ENCODE results near the gene PSMB11.

Gene PSMB11

GRCh38 chr14:23030936-23031335, 11.1 kb upstream of the PSMB11 start:
- Histone ChIP-seq H3K9me3 (ENCODE audit: control insufficient read depth, insufficient read depth, low read length) (no peaks in the 10 kb centered on the region), H3K4me1 (ENCODE audit: control insufficient read depth, low read length) (peaks cover 19% of the 10 kb centered on the region), H3K79me2 (ENCODE audit: control insufficient read depth, low read length) (peaks cover 50% of the 10 kb centered on the region), H3K36me3 (ENCODE audit: control insufficient read depth, low read length) (peaks cover 60% of the 10 kb centered on the region), H3K9me2 (replicated peaks; ENCODE audit: control insufficient read depth, low read length) (no peaks in the 10 kb centered on the region), H3K4me3 (ENCODE audit: low read length) (no peak overlapping the region), H3K27me3 (ENCODE audit: control insufficient read depth, low read length) (no peaks in the 10 kb centered on the region), H3F3A (ENCODE audit: control insufficient read depth, insufficient read depth) (no peaks in the 10 kb centered on the region), H3K4me2 (ENCODE audit: low read length) (no peak overlapping the region), H3K27ac (ENCODE audit: low read depth, low read length) (no peak overlapping the region), H4K20me1 (ENCODE audit: control insufficient read depth, insufficient read depth, low read depth, low read length) (no peaks in the 10 kb centered on the region)
- TF ChIP-seq EZH2phosphoT487 (IDR thresholded peaks at IDR 0.05; ENCODE audit: borderline replicate concordance, low read length) (no peak), CTCF (IDR thresholded peaks at IDR 0.05; ENCODE audit: low read depth, low read length, poor library complexity, severe bottlenecking) (no peak)

- peaks cover 50% of the 10 kb centered on the region for H3K79me2 ChIP-seq (ENCODE audit: control insufficient read depth, low read length)
- H3K36me3 ChIP-seq (ENCODE audit: control insufficient read depth, low read length), result peaks cover 48% of the 10 kb centered on the region
- TF ChIP-seq CTCF (IDR thresholded peaks at IDR 0.05; ENCODE audit: low read depth, low read length, poor library complexity, severe bottlenecking) (no peak), EZH2phosphoT487 (IDR thresholded peaks at IDR 0.05; ENCODE audit: borderline replicate concordance, low read length) (no peak)
- peak overlapping the region; percentile 71 for H3K4me2 ChIP-seq (ENCODE audit: low read length)
- no peaks in the 10 kb centered on the region for H4K20me1 ChIP-seq (ENCODE audit: control insufficient read depth, insufficient read depth, low read depth, low read length)
- peak overlapping the region; percentile 90 for H3K4me3 ChIP-seq (ENCODE audit: low read length)
- H3K9me2 ChIP-seq (replicated peaks; ENCODE audit: control insufficient read depth, low read length), result no peaks in the 10 kb centered on the region
- H3K27me3 ChIP-seq (ENCODE audit: control insufficient read depth, low read length), result no peaks in the 10 kb centered on the region
- H3K9me3 ChIP-seq (ENCODE audit: control insufficient read depth, insufficient read depth, low read length), result no peaks in the 10 kb centered on the region
- H3F3A ChIP-seq (ENCODE audit: control insufficient read depth, insufficient read depth), result no peaks in the 10 kb centered on the region
- H3K27ac ChIP-seq (ENCODE audit: low read depth, low read length), result no peak overlapping the region
- H3K4me1 ChIP-seq (ENCODE audit: control insufficient read depth, low read length), result peaks cover 19% of the 10 kb centered on the region
Measured at GRCh38 chr14:23033251-23033727, 8.7 kb upstream of the PSMB11 start.

- Histone ChIP-seq H3K27me3 (ENCODE audit: control insufficient read depth, low read length) (no peaks in the 10 kb centered on the region), H3K4me3 (ENCODE audit: low read length) (peak overlapping the region; percentile 90), H3K79me2 (ENCODE audit: control insufficient read depth, low read length) (peaks cover 46% of the 10 kb centered on the region), H3K9me3 (ENCODE audit: control insufficient read depth, insufficient read depth, low read length) (no peaks in the 10 kb centered on the region), H3K9me2 (replicated peaks; ENCODE audit: control insufficient read depth, low read length) (no peaks in the 10 kb centered on the region), H3K4me1 (ENCODE audit: control insufficient read depth, low read length) (peaks cover 19% of the 10 kb centered on the region), H4K20me1 (ENCODE audit: control insufficient read depth, insufficient read depth, low read depth, low read length) (no peaks in the 10 kb centered on the region), H3K4me2 (ENCODE audit: low read length) (peak overlapping the region; percentile 71), H3K36me3 (ENCODE audit: control insufficient read depth, low read length) (peaks cover 42% of the 10 kb centered on the region), H3F3A (ENCODE audit: control insufficient read depth, insufficient read depth) (no peaks in the 10 kb centered on the region), H3K27ac (ENCODE audit: low read depth, low read length) (peak overlapping the region; percentile 76)
- no peak for TF ChIP-seq CTCF (IDR thresholded peaks at IDR 0.05; ENCODE audit: low read depth, low read length, poor library complexity, severe bottlenecking)
- TF ChIP-seq EZH2phosphoT487 (IDR thresholded peaks at IDR 0.05; ENCODE audit: borderline replicate concordance, low read length), result no peak
Measured at GRCh38 chr14:23033801-23034497, 8.1 kb upstream of the PSMB11 start.
